Fibroblast of the aortic adventitia (primary cell): ENCODE measurements around the gene DNAH17. TPM values are rescaled to one million over a fixed set of nuclear protein-coding genes. Genes with fewer than 3 reads are reported as not detected.

ENCODE experiments used
- DNase-seq: peaks from one replicate; pipeline ENCODE4 v3.0.0-alpha.2; 2010; ENCODE audit warnings: low read depth
- H3K4me3 ChIP-seq: 2 replicates; pipeline ENCODE4 v1.5.1; 2011; ENCODE audit warnings: low read depth, mild to moderate bottlenecking, control low read depth, low read length, moderate library complexity
- CTCF ChIP-seq: IDR thresholded peaks from 2 replicates; pipeline ENCODE4 v1.5.1; 2011; ENCODE audit warnings: mild to moderate bottlenecking, low read length, control low read depth, inconsistent platforms; ENCODE audit not compliant: insufficient read depth
- total RNA-seq: library from RNA; depleted of rRNA; stranded (reverse); fragments of >200 nt; gene quantifications from 2 replicates; pipeline ENCODE4 v1.2.3, GENCODE V29; 2012; ENCODE audit warnings: low replicate concordance

DNAH17 gene
- total RNA-seq, 1 donor = not detected

GRCh38 chr17:78474614-78475146 lies 102.5 kb downstream of the DNAH17 start:
- DNase-seq = no peak
- H3K4me3 ChIP-seq = no peak overlapping the region
- no peak for TF ChIP-seq CTCF

- TF ChIP-seq CTCF = no peak
- no peak overlapping the region for H3K4me3 ChIP-seq
- DNase-seq = no peak
These were observed 103.1 kb downstream of the DNAH17 start for GRCh38 chr17:78473951-78474613.

GRCh38 chr17:78472035-78472905 lies 104.9 kb downstream of the DNAH17 start:
- TF ChIP-seq CTCF = no peak
- H3K4me3 ChIP-seq = no peak overlapping the region
- DNase-seq = no peak

GRCh38 chr17:78471635-78472034 lies 105.6 kb downstream of the DNAH17 start:
- no peak for TF ChIP-seq CTCF
- no peak for DNase-seq
- no peak overlapping the region for H3K4me3 ChIP-seq

GRCh38 chr17:78469443-78469842 lies 107.8 kb downstream of the DNAH17 start:
- TF ChIP-seq CTCF = no peak

GRCh38 chr17:78468366-78468765 lies 108.8 kb downstream of the DNAH17 start:
- no peak for DNase-seq
- no peak for TF ChIP-seq CTCF
- no peak overlapping the region for H3K4me3 ChIP-seq

More at GRCh38 chr17:78469443-78469842, 107.8 kb downstream of the DNAH17 start:
- no peak overlapping the region for H3K4me3 ChIP-seq
- no peak for DNase-seq
